ENCODE measurements around the gene CD8B2. TPM values are rescaled to one million over a fixed set of nuclear protein-coding genes. Genes with fewer than 3 reads are reported as not detected.

CD8B2 gene
- total RNA-seq: not detected in 2 replicates

DNA sequence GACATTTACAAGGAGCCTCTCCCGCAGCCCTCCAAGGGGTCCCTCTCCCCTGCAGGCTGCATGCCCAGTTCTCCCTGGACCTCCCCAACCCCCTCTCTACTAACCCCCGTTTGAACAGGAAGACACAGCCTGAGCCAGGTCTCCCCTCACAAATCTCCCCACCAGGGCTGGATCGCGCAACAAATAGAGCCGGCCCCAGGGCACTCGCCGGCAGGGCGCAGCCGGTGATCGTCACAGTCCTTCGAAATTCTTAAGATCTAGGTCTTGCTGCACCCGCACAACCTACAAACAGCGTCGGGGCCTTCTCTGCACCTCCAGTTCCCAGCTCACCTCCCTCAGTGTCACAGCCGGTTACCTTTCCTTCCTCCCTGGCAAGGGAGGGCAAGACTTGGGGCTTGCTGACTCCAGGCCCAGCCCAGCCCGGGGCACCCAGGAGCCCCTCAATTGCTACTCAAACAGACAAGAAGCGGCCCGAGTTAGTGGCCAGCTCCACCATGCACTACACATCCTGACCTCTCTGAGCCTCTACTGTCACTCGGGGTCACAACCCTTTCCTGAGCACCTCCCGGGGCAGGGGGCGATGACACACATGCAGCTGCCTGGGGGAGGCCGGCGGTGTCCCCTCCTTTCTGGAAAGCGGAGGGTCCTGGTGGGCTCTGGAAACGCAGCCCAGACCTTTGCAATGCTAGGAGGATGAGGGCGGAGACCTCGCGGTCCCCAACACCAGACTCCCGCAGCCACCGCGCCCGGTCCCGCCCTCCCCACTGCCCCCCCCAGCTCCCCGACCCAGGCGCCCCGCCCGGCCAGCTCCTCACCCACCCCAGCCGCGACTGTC, at the start of gene CD8B2:
CD8B2 (plus strand) TSS at position 814 of the 835 bp plus-strand sequence. CDS start 63 bp downstream, outside the sequence.

DNA sequence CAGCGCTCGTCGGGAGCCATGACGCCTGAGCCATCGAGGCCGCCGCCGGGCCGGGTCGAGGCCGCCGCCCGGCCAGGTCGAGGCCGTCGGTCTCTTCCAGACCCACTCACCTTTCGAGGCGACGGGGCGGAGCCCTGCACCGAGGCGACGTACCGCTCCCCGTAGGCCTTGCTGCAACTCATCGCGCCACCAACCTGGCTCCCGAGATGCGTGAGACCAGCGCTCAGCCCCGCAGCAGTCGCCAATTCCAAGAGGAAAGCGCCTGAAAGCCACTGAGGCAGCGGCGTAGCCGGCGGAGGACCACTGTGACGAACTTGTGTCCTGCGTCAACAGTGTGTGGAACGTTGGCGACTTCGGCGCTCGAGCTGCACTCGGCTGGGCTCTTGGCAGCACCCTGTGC, 19.1 kb upstream of the CD8B2 start, which contains the start of gene RGPD3:
RGPD3 (minus strand) TSS at position 307 of the 400 bp plus-strand sequence; CDS start at position 182, 125 bp downstream.

Other genes with a start within 250 kb of the CD8B2 start
- under 0.01 and 0.13 TPM in 2 replicates for gene RGPD3, start 19.0 kb upstream of the CD8B2 start, total RNA-seq